GM06990 (cell line): ENCODE data around the gene PDZRN3.

Source experiments
- DNase-seq: peaks from one replicate; pipeline ENCODE4 v3.0.0-alpha.2; 2011; ENCODE audit not compliant: insufficient read length; ENCODE audit errors: extremely low read depth
- H3K27me3 ChIP-seq: replicated peaks from 2 replicates; pipeline ENCODE4 v1.6.0; 2011; ENCODE audit warnings: low read length; ENCODE audit not compliant: control insufficient read depth, insufficient read depth
- H3K36me3 ChIP-seq: 2 replicates; pipeline ENCODE4 v1.5.1; 2011; ENCODE audit warnings: low read length; ENCODE audit not compliant: control insufficient read depth, insufficient read depth
- H3K4me3 ChIP-seq: replicated peaks from 2 replicates; pipeline ENCODE4 v1.5.1; 2011; ENCODE audit warnings: low read depth, mild to moderate bottlenecking, control low read depth, low read length
- TF ChIP-seq, protein P1 (sequence below): IDR thresholded peaks from 2 replicates; pipeline ENCODE4 v1.5.1; 2011; ENCODE audit warnings: low read length, control low read depth, mild to moderate bottlenecking, inconsistent platforms; ENCODE audit not compliant: insufficient read depth, poor library complexity, severe bottlenecking

PDZRN3 gene

DNA sequence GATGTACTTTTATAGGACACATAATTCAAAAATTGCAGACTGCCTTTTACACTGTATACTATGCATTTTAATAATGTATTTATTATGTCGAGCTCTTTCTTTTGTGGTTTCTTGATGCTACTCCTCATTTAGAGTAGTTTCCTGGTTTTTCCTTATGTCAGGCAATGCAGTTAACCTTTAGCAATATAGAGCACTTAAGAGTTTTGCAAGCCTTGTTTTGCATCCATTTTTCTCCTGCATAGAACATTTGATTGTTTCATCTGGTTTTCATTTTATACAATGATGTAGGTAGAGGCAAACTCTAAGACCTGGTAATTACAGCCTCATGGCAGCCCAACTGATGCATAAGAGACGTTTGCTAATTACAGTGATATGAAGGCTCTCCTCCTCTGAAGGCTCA, 86.3 kb downstream of the PDZRN3 start:
- no peak for DNase-seq
- H3K27me3 ChIP-seq, result no peaks in the 10 kb centered on the region; the same call in 1 of the 2 replicates
- H3K4me3 ChIP-seq, result no peak overlapping the region
- no peaks in the 10 kb centered on the region for H3K36me3 ChIP-seq
- TF ChIP-seq, protein P1, sequence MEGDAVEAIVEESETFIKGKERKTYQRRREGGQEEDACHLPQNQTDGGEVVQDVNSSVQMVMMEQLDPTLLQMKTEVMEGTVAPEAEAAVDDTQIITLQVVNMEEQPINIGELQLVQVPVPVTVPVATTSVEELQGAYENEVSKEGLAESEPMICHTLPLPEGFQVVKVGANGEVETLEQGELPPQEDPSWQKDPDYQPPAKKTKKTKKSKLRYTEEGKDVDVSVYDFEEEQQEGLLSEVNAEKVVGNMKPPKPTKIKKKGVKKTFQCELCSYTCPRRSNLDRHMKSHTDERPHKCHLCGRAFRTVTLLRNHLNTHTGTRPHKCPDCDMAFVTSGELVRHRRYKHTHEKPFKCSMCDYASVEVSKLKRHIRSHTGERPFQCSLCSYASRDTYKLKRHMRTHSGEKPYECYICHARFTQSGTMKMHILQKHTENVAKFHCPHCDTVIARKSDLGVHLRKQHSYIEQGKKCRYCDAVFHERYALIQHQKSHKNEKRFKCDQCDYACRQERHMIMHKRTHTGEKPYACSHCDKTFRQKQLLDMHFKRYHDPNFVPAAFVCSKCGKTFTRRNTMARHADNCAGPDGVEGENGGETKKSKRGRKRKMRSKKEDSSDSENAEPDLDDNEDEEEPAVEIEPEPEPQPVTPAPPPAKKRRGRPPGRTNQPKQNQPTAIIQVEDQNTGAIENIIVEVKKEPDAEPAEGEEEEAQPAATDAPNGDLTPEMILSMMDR, result no peak

DNA sequence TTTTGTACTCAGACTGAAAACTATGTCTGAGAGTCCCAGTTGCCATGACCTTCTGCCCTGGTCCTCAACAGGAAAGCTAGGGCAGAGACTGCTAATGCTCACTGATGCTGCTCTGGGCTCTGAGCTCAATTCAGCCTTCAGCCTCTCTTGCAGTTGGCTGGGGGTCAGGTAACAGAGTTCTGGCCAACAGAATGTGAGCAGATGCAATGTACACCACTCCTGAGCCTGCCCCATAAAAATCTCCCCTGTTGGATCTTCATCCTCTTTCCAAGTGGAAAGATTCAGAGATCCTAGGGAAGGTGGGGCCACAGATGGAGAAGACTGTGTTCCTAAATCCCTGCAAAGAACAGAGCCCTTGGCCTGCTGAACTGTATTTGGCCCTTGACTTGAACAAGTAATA, 87.8 kb downstream of the PDZRN3 start:
- H3K27me3 ChIP-seq, result no peaks in the 10 kb centered on the region; the same call in 1 of the 2 replicates
- H3K36me3 ChIP-seq, result no peaks in the 10 kb centered on the region
- no peak for DNase-seq
- TF ChIP-seq, protein P1, result no peak
- no peak overlapping the region for H3K4me3 ChIP-seq

DNA sequence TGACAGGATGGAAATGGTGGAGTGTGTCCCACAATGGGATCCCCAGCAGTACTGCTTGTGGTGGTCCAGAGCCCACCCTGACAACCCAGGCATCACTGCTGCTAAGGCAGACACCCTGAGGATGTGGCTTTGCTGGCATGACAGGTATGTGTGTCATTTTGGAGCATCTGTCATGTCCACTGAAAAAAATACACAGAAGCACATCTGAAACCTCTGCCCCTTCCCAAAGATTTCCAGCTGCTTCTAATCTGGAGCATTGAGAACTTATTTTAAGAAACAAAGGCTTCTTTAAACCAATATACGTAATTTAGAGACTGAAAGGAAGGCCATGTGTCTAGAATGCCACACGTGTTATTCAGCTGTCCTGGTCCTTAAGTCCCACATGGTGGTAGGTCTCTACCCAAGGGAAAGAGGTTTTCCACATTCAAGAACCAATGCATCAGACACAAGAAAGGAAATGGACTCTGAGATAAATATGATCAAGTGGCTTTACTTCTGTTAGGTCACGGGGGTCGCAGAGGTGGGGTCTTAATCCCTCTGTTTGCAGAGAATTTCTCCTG, 88.3 kb downstream of the PDZRN3 start:
- Histone ChIP-seq H3K36me3 (no peaks in the 10 kb centered on the region), H3K27me3 (no peaks in the 10 kb centered on the region; the same call in 1 of the 2 replicates), H3K4me3 (no peak overlapping the region)
- TF ChIP-seq, protein P1, result no peak
- DNase-seq, result no peak

DNA sequence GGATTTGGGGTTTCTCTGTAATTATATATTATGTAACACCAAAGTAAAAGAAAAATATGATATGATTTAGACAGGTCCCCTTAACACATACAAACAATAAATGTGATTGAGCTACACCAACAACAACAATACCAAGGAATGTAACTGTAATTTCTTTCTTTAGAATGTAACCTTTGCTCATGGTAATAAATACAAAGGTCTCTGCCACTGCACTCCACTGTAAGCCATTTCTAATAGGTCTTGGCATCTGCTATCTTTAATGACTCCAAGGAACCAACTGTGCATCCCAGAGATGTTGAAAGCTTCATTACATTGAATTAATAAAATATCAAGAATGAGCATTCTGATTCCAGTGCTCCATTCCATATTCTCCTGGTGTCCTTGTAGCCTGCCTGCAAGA, 88.8 kb downstream of the PDZRN3 start:
- H3K27me3 ChIP-seq, result no peaks in the 10 kb centered on the region; the same call in 1 of the 2 replicates
- DNase-seq, result no peak
- TF ChIP-seq, protein P1, result no peak
- H3K4me3 ChIP-seq, result no peak overlapping the region
- no peaks in the 10 kb centered on the region for H3K36me3 ChIP-seq

DNA sequence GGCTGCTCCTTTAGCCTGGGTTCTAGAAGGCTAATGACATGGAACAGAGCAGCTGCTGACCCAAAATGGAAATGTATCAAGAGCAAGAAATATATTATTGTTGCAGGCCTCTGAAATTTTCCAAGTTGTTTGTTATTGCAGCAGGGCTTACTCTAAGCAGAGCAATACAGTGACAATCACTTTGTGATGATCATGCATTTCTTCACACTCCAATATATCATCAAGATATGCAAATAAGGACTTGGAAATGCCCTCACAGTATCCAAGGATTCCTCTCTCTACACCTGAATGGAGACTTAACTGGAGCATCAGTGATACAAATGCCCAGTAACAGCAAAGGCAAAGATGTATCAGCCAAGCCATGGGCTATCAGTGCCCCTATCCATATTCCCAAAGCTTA, 89.6 kb downstream of the PDZRN3 start:
- H3K36me3 ChIP-seq, result no peaks in the 10 kb centered on the region
- TF ChIP-seq, protein P1, result no peak
- no peak overlapping the region for H3K4me3 ChIP-seq
- DNase-seq, result no peak
- no peaks in the 10 kb centered on the region; the same call in 1 of the 2 replicates for H3K27me3 ChIP-seq

DNA sequence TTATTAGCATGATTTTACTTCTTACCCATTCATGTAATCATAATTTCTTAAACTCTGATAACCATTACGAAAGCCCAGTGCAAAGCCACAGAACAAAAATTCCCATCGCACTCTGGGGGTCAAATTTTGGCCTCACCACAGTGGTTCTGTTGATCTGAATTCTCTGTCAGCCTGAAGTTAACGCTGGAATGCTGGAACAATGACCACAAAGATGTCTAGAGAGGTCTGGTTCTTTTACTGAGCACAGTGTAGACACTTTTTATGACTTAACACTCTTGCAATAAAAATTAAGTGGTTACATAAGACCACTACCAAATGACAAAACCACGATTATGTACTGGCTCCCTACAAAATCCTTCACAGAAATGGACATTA, 94.7 kb downstream of the PDZRN3 start:
- DNase-seq, result no peak
- no peaks in the 10 kb centered on the region for H3K36me3 ChIP-seq
- H3K4me3 ChIP-seq, result no peak overlapping the region
- H3K27me3 ChIP-seq, result no peaks in the 10 kb centered on the region; the same call in 1 of the 2 replicates
- TF ChIP-seq, protein P1, result no peak
